CD4-positive, alpha-beta T cell treated with Interleukin-15 for 1 hour (primary cell): ENCODE data around the gene ARHGEF28.

Experiments
- DNase-seq: peaks from one replicate; pipeline ENCODE4 v3.0.0-alpha.2; 2020

Gene ARHGEF28

DNA sequence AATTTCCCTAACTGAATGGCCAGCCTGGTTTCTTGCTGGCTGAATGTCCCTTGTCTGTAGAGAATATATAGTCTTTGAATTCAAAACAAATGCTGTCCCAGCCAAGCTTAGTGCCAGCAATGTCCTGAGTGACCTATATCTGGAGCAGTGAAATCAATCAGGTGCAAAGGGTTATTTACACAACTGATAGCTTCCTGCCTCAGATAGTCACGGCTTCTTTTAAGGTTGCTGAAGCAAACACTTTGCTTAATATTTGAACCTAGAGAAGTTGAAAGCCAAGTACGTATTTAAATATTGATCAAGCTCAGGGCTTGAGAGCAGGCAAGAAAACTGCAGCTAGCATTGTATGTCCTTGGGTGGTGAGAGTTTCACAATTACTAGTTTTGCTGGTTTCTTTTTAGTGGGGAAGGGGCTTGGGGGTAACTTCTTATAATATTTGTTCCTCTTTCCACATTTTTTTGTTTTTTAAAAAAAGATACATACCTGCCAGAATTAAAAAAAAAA, 2.0 kb upstream of the ARHGEF28 start:
- DNase-seq, result no peak

- no peak for DNase-seq
Observed at GRCh38 chr5:73624888-73625287, 1.1 kb upstream of the ARHGEF28 start.

- no peak for DNase-seq
Observed at GRCh38 chr5:73625372-73625943, 538 bp upstream of the ARHGEF28 start.

DNA sequence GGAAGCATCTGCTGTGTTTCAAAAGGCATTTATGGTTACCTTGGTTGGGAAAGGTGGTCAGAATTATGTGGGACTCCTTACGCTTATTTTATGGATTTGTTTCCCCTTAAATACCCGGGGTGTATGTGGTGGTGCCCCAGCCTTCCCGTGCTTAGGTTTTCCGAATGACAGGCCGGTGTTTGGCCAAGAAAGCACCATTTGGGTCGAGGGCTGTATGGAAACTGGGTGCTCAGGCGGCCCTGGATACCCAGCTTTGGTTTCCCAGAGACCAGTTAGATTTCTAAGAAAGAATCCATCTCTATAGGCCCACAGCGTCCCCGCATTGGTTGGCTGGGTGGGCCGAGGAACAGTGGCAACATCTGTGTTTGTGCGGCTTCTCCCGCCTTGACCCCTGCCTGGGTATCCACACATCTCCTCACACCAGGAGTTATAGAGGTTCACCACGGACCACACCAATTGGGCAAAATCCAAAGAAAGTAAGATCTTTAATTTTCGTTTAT, 868 bp downstream of the ARHGEF28 start:
- no peak for DNase-seq

- DNase-seq, result no peak
Observed at GRCh38 chr5:73629456-73629855, 3.5 kb downstream of the ARHGEF28 start.

- no peak for DNase-seq
Observed at GRCh38 chr5:73630765-73631164, 4.8 kb downstream of the ARHGEF28 start.

DNA sequence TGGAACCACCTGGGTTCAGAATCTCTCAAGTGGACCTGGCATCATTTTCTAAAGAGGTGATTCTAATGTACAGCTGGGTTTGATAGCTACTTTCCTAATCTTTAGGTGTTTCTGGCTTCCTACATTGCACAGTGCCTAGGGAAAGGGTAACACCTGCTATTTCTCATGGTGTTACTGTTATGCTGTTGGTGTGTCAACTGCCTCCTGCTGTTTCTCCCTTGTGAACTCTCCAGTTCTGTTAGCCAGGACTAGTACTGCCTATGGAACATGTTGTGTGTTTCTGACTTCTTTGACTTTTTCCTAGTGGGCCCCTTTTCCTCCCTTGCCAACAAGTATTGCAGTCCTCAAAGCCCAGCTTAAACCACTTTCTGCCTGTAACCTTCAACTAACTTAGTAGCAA, 5.5 kb downstream of the ARHGEF28 start:
- DNase-seq, result no peak

GRCh38 chr5:73633060-73633459, 7.1 kb downstream of the ARHGEF28 start:
- DNase-seq, result no peak

DNA sequence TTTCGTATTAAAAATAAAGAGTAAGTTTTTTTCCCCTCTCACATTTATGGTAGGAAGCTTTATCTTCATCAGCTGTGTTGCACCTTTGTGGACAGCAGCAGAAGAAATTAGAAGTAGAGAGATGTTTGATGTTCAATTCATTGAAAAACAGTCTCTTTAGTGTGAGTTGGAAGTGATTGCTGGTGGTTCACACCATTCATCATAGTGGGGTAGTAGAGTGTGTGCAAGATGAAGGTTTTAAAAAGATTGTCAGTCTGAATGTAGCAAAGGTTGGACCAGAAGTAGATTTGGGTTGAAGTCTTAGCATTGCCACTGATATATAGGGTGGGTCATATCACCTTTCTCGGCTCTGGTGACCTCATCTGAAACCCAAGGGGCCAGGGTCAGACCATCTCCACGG, 10.4 kb downstream of the ARHGEF28 start:
- no peak for DNase-seq

- no peak for DNase-seq
Observed at GRCh38 chr5:73637565-73637964, 11.6 kb downstream of the ARHGEF28 start.

DNA sequence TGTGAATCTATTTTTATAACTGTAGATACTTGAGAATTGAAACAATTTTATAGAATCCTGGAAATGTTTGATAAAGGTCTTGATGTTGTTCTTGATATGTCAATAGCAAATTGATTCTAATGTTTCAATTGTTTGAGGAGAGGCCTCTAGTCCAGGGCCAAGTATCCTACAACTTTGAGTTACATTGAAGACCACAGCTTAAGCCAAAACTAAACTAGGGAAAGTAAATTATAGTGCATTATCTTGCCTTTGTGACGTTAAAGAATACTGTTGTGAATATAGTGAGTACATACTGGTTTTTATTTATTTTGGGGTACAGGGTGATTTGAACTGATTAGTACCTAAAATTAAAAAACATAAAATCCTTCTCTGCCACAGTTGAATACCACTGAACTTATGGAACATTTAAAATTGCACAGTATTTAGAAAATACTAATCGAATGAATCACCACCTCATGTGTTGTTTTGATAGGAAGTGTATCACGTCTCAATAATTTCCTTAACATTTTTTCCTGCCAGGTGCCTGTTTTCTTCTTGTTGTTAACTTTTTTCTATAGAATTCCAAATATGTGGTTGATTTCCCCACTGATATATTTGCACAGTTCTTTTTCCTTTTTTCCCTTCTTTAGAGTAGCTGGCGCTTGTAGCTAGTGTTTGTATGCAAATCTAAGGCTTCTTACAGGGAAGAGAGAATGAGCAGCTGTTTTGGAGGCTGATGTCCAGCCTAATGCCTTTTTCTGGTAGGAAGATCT, 12.5 kb downstream of the ARHGEF28 start:
- DNase-seq, result no peak

GRCh38 chr5:73640861-73641320, 14.9 kb downstream of the ARHGEF28 start:
- no peak for DNase-seq

DNA sequence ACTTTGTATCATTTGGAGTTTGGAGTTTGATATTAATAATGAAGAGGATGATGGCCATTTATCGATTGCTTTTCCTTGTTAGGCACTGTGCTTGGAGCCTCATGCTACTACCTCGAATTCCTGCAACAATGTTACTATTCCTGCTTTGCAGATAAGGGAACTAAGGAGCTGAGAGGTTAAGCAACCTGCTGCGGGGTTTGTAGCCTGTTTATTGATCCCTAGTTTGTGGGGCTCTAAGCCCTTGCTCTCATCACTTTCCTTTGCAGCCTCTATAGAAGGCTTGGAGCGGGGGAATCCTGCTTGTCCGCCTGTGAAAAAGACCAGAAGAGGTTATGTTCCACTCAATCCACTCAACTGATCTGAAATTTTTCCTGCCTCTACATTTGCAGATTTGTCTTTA, 15.8 kb downstream of the ARHGEF28 start:
- no peak for DNase-seq

DNA sequence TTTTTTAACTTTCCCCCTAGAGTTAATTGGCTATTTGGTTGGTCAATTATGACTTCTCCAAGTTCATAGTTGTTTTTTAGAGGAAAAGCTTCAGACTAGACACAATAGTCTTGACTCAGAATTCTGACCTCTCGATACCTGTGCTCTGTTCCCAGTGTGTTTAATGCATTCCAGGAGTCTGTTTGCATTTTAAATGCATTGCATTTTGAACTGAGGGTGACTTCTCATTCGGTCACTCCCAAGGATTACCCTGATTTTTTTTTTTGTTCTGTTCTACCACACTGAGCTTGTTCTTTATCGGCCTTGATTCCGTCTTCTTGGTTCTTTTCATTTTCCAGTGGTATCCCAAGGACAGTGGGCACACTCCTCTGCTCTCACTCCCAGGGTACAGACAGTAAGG, 16.3 kb downstream of the ARHGEF28 start:
- no peak for DNase-seq

DNA sequence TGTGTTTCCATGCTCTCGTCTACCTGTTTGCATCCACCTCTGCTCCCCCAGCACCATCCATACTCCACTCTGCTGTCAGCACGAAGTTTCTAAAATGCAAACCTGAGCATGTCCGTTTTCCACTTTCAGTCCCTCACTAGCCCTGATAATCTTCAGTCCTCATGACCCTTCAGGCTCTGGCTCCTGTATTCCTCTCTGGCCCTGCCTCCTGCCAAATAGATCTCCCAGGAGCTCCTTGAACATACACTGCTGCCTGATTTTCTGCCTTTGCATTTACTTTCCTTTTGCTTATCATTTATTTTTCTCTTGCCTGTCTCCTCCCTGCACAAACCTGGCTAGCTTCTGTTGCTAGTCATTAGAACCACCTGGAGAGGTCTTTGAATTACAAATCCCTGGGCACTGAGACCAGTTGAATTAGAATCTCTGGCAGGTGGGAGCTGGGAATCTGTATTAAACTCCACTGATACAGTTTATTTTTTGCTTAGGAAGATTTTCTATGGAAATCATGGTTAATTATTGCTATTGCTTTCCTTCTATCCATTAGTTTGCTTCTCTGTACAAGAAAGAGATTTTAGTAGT, 18.5 kb downstream of the ARHGEF28 start:
- no peak for DNase-seq

- no peak for DNase-seq
Observed at GRCh38 chr5:73647721-73648120, 21.7 kb downstream of the ARHGEF28 start.

DNA sequence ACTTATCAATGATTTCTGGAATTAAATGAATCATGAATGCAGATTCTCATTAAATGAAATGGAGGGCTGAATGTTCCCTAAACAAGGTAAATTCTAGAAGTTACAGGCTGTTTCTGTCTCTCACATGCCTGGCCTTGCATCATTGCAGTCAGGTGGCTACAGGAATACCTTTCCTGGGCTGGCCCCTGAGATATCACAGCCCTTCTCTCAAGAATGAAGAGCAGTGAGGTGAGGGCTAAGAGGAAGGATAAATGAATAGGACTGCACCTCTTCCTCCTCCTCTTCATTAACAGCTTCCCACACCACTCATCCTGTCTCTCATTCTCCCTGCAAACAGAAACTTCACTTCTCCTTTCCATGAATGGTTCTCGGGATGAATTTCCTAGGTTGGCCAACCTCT, 22.5 kb downstream of the ARHGEF28 start:
- DNase-seq, result no peak

DNA sequence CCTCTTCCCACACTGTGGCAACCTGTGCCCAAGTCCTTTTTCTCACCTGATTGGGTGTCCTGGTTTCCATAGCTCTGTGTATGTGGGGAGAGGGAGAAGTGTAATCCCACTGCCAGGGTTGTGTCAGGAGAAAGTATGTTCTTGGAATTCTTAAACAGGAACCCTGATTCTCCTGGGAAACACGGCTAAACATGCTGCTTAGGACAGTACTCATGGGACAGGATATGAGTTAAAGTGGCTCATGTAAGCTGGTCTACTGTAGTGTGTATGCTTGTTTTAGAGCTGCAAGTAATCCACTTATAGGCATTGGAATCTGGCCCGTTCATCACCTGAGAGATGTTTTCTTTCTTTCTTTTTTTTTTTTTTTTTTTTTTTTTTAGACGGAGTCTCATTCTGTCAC, 23.9 kb downstream of the ARHGEF28 start:
- DNase-seq, result no peak

GRCh38 chr5:73652391-73652790, 26.4 kb downstream of the ARHGEF28 start:
- DNase-seq, result no peak

DNA sequence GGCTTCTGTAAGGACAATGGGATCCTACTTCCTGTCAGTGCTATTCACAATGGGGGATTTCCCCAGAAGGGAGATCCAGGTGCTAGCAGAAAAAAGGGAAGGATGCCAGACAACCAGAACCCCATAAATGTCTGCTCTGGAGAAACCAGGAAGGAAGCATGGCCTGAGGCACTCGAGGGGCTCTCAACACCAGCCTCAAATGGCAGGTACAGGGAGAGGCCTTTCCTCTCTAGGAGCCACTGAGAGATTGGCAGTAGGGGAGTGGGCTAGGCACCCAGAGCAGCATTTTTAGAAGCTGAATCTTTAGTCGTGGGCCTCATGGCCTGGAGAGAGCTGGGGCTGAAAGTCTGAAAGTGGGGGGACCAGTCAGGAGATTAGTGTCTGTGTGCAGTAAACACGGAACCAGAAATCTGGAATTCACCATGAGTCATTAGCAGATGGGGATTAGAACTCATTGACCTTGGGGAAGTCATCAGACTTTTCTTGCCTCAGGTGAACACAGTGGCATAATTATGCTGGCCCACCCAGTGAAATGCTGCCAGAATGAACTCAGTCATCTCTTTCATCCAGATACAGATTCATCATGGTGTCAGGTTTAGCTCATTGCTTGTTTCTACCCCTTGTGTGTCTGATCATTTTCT, 28.3 kb downstream of the ARHGEF28 start:
- no peak for DNase-seq

GRCh38 chr5:73654819-73655318, 28.9 kb downstream of the ARHGEF28 start:
- DNase-seq, result no peak

DNA sequence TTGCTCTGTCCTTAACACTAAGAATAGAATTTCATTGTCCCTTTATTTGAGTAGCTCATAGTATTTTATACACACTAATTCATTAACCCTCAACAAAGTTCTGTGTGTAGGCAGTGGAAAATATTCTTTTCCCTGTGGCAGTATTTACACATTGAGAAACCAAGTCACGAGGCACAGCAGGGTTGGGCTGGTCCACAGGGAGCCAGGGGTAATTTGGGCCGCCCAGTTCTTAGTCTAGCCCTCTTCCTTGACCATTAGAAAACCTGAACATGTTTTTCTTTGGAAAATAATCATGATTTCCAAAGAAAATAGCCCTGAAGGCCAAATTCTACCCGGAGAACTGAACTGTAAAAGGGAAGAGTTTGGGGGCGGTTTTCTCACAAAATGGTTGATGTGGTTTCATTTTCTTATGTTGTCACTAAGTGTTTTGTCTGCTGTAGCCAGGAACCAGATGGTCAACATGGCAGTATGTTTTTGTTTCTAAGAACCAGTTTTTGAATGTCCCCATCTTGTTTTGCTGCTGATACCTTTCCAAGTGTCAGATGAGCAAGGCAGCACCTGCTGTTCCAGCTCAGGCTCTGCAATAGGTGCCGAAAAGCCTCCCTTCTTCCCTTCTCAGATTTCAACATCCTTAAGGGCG, 29.6 kb downstream of the ARHGEF28 start:
- DNase-seq, result no peak

DNA sequence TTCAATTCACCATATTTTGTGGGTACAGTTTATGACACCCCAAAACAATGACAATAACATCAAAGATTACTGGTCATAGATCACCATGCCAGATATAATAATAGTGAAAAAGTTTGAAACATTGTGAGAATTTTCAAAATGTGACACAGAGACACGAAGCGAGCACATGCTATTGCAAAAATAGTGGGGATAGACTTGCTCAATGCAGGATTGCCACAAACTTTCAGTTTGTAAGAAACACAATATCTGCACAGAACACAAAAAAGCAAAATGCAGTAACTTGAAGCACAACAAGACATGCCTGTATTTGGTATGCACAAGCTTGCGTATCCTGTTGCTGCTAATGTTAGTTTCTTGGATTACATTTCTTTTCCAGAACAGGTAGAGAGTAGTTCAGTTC, 35.8 kb downstream of the ARHGEF28 start:
- DNase-seq, result no peak
